ENCODE data around the gene UBN2.
"Not testable (repeated sequence)": the region's sequence is repeated elsewhere in the genome, so short reads cannot be mapped to it uniquely, and the experiment has no call there.

Gene UBN2

GRCh38 chr7:139230774-139231512 is at the start of gene UBN2:
UBN2 (plus strand) TSS chr7:139231237; CDS start chr7:139231485, 248 bp downstream.
- peak; percentile 96 for DNase-seq

- no peak for DNase-seq
These were observed 49.6 kb upstream of the UBN2 start for GRCh38 chr7:139181404-139181803.

GRCh38 chr7:139182363-139182762 is 48.7 kb upstream of the UBN2 start:
- DNase-seq: no peak

GRCh38 chr7:139183251-139183650 is 47.8 kb upstream of the UBN2 start:
- no peak for DNase-seq

GRCh38 chr7:139183878-139184338 is 47.1 kb upstream of the UBN2 start:
- DNase-seq: no peak

GRCh38 chr7:139186146-139186545 is 44.9 kb upstream of the UBN2 start:
- DNase-seq: no peak

- DNase-seq: no peak
These were observed 41.7 kb upstream of the UBN2 start for GRCh38 chr7:139189357-139189756.

GRCh38 chr7:139192014-139192706 is 38.9 kb upstream of the UBN2 start:
- DNase-seq: no peak

- DNase-seq: no peak
These were observed 30.7 kb upstream of the UBN2 start for GRCh38 chr7:139200382-139200781.

- DNase-seq: no peak
These were observed 27.0 kb upstream of the UBN2 start for GRCh38 chr7:139203992-139204391.

GRCh38 chr7:139205843-139206242 is 25.2 kb upstream of the UBN2 start:
- DNase-seq: no peak

- no peak for DNase-seq
These were observed 18.9 kb upstream of the UBN2 start for GRCh38 chr7:139212133-139212532.

GRCh38 chr7:139213489-139213888 is 17.5 kb upstream of the UBN2 start:
- not testable (repeated sequence) for DNase-seq

- no peak for DNase-seq
These were observed 12.9 kb upstream of the UBN2 start for GRCh38 chr7:139218173-139218572.

- no peak for DNase-seq
These were observed 6.8 kb upstream of the UBN2 start for GRCh38 chr7:139224219-139224618.

- not testable (repeated sequence) for DNase-seq
These were observed 6.2 kb upstream of the UBN2 start for GRCh38 chr7:139224836-139225235.

- not testable (repeated sequence) for DNase-seq
These were observed 5.5 kb upstream of the UBN2 start for GRCh38 chr7:139225286-139226157.

GRCh38 chr7:139226158-139226515 is 4.9 kb upstream of the UBN2 start:
- DNase-seq: not testable (repeated sequence)

GRCh38 chr7:139226988-139227488 is 4.0 kb upstream of the UBN2 start:
- not testable (repeated sequence) for DNase-seq

GRCh38 chr7:139230023-139230422 is 1.0 kb upstream of the UBN2 start:
- no peak for DNase-seq

- DNase-seq: no peak
These were observed 608 bp upstream of the UBN2 start for GRCh38 chr7:139230484-139230773.

GRCh38 chr7:139231513-139232376 is 708 bp downstream of the UBN2 start:
- DNase-seq: no peak

GRCh38 chr7:139232377-139232717 is 1.3 kb downstream of the UBN2 start:
- no peak for DNase-seq
